HEK293T (cell line): ENCODE data around the gene SPSB1.

Experiments
- ARNT ChIP-seq: fragments of 450-650 bp; IDR thresholded peaks from 2 replicates; pipeline ENCODE4 v1.6.1; 2017; ENCODE audit warnings: mild to moderate bottlenecking
- BHLHE40 ChIP-seq: fragments of 450-650 bp; IDR thresholded peaks from 2 replicates; pipeline ENCODE4 v1.6.1; 2016; ENCODE audit warnings: mild to moderate bottlenecking, moderate library complexity, borderline replicate concordance
- CTBP1 ChIP-seq: fragments of 450-650 bp; IDR thresholded peaks from 2 replicates; pipeline ENCODE4 v1.6.1; 2016; ENCODE audit warnings: borderline replicate concordance
- ELF4 ChIP-seq: fragments of 450-650 bp; IDR thresholded peaks from 2 replicates; pipeline ENCODE4 v1.6.1; 2017; ENCODE audit warnings: antibody characterized with exemption
- FOXA1 ChIP-seq: fragments of 450-650 bp; IDR thresholded peaks from 2 replicates; pipeline ENCODE4 v1.6.1; 2016; ENCODE audit warnings: mild to moderate bottlenecking
- FOXK2 ChIP-seq: fragments of 450-650 bp; IDR thresholded peaks from 2 replicates; pipeline ENCODE4 v1.6.1; 2016; ENCODE audit warnings: mild to moderate bottlenecking
- FOXM1 ChIP-seq: fragments of 450-650 bp; IDR thresholded peaks from 2 replicates; pipeline ENCODE4 v1.6.1; 2017; ENCODE audit warnings: mild to moderate bottlenecking, borderline replicate concordance
- HDGF ChIP-seq: fragments of 450-650 bp; IDR thresholded peaks from 2 replicates; pipeline ENCODE4 v1.6.1; 2017; ENCODE audit warnings: antibody characterized with exemption, borderline replicate concordance
- L3MBTL2 ChIP-seq: fragments of 450-650 bp; conservative IDR thresholded peaks from 2 replicates; pipeline ENCODE4 v1.6.1; 2016; ENCODE audit warnings: mild to moderate bottlenecking
- LEF1 ChIP-seq: fragments of 450-650 bp; IDR thresholded peaks from 2 replicates; pipeline ENCODE4 v1.6.1; 2017; ENCODE audit warnings: mild to moderate bottlenecking, borderline replicate concordance
- NFRKB ChIP-seq: fragments of 450-650 bp; IDR thresholded peaks from 2 replicates; pipeline ENCODE4 v1.6.1; 2016; ENCODE audit warnings: mild to moderate bottlenecking, moderate library complexity
- SP1 ChIP-seq: fragments of 450-650 bp; IDR thresholded peaks from 2 replicates; pipeline ENCODE4 v1.6.1; 2017

DNA sequence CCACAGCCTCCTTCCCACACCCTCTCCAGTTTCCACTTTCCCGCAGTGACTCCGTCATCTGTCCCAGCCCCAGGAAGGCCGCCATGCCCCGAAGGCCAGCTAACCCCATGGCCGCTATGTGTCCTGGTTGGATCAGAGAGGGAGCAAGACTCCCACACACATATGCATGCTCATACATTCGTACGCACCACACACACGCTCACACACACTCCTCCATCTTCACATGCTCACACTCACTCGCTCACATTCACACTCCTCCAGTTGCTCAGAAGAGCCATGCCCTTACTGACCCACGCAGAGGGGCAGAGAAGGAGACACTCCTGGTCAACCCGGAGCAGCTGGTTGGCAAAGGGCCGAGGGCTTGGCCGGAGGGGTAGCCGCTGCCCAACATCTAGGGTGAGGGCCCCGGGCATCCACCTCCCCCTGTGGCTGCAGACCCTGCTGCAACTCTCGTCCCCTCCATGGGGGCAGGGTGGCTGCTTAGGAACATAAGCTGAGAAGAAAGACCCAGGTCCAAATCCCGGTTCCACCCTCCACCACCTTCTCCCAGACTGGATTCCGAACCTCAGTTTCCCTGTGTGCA lies 124.3 kb downstream of the SPSB1 start:
- TF ChIP-seq ELF4 = no peak
- TF ChIP-seq FOXM1 = no peak
- no peak for TF ChIP-seq FOXA1
- TF ChIP-seq BHLHE40 = no peak
- no peak for TF ChIP-seq SP1
- no peak for TF ChIP-seq LEF1
- TF ChIP-seq L3MBTL2 = no peak
- TF ChIP-seq FOXK2 = no peak
- no peak for TF ChIP-seq HDGF
- no peak for TF ChIP-seq NFRKB
- no peak for TF ChIP-seq ARNT
- TF ChIP-seq CTBP1 = no peak
